A673 (cell line): ENCODE results near the gene FRMD4A.

Source experiments
- EZH2 ChIP-seq: fragments of 200-600 bp; sonication (generic); IDR thresholded peaks from 2 replicates; pipeline ENCODE4 v1.6.1; 2017; ENCODE audit warnings: borderline replicate concordance, low read depth, mild to moderate bottlenecking, mixed read lengths, antibody characterized with exemption, low read length; ENCODE audit not compliant: poor library complexity, severe bottlenecking
- TF ChIP-seq, protein P1 (sequence below): fragments of 300-800, 200-600 bp; sonication (generic); conservative IDR thresholded peaks from 2 replicates; pipeline ENCODE4 v1.5.1; 2017; ENCODE audit warnings: low read depth, mild to moderate bottlenecking, antibody characterized with exemption, low read length, moderate library complexity, mixed read lengths

DNA sequence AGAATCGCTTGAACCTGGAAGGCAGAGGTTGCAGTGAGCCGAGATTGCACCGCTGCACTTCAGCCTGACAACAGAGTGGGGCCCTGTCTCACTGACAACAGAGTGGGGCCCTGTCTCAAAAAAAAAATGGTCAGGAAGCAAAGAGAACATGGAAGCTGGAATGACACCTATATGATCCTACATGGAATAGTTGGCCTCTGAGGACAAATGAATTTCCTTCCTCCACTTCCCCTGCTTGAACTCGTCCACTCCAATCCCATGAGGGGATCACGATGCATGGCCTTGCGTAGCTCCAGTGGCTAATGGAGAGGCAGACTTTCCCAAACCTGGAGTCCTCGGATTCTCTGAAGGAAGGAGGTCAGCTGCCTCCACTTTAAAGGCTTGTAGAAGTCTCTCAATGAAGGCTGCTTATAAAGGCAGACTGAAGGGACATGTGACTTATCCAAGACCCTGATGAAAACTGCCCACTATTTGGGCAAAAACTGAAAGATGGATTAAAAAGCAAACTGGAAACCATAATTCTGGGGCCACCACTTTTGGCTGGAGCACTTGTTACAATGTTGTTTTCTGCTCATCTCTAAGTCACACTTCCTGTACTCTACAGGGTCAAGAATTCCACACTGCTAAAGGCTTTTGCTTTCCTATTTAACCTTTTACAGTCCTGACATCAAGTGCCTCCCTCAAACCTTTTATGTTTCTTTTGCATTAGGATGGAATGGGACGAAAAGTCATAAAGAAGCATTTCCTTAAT lies 529.4 kb downstream of the FRMD4A start:
- TF ChIP-seq, protein P1, sequence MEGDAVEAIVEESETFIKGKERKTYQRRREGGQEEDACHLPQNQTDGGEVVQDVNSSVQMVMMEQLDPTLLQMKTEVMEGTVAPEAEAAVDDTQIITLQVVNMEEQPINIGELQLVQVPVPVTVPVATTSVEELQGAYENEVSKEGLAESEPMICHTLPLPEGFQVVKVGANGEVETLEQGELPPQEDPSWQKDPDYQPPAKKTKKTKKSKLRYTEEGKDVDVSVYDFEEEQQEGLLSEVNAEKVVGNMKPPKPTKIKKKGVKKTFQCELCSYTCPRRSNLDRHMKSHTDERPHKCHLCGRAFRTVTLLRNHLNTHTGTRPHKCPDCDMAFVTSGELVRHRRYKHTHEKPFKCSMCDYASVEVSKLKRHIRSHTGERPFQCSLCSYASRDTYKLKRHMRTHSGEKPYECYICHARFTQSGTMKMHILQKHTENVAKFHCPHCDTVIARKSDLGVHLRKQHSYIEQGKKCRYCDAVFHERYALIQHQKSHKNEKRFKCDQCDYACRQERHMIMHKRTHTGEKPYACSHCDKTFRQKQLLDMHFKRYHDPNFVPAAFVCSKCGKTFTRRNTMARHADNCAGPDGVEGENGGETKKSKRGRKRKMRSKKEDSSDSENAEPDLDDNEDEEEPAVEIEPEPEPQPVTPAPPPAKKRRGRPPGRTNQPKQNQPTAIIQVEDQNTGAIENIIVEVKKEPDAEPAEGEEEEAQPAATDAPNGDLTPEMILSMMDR, result no peak
- TF ChIP-seq EZH2, result no peak
